AG04449 (cell line): ENCODE measurements around the gene FARP2.

Source experiments
- CTCF ChIA-PET: fragments of 350-600 bp; formaldehyde crosslinking; extraction: SDS; loops from one replicate; lab custom pipeline; 2021; ENCODE audit warnings: antibody characterized with exemption; lab: Yijun Ruan, JAX
- POLR2A ChIA-PET: fragments of 400-600, 350-600 bp; formaldehyde crosslinking; extraction: SDS; loops from one replicate; lab custom pipeline; 2020; ENCODE audit warnings: antibody characterized with exemption, inconsistent platforms; lab: Yijun Ruan, JAX
- DNase-seq: peaks from one replicate; pipeline ENCODE4 v3.0.0-alpha.2; 2010; ENCODE audit warnings: low read depth, low spot score
- H3K4me3 ChIP-seq: 2 replicates; pipeline ENCODE4 v1.5.1; 2011; ENCODE audit warnings: low read depth, mild to moderate bottlenecking, control low read depth, low read length
- TF ChIP-seq, protein P1 (sequence below): IDR thresholded peaks from one replicate; pipeline ENCODE4 v1.5.1; 2011; ENCODE audit warnings: mild to moderate bottlenecking, moderate library complexity, low read length, control low read depth, inconsistent platforms; ENCODE audit not compliant: insufficient read depth; ENCODE audit errors: missing control alignments

Gene FARP2

DNA sequence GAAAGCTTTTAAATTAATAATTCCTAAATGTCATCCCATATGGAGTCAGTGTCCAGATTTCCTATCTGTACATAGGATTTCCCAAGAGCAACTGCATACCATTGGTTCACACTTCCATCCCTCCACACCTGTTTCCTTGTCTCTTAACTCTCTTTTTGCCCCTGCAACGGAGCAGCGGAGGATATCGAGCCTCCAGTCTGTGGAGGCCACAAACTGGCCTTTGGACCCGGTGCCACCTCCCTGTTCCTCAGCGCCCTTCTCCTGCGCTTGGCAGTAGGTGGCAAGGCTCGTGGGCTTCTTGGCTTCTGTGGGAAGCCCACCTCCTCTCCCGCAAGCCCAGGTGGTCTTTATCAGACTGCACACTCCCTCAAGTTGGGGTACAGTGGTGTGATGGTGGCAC, 176.1 kb downstream of the FARP2 start:
- DNase-seq, result no peak
- POLR2A ChIA-PET, result no interaction called here
- TF ChIP-seq, protein P1, sequence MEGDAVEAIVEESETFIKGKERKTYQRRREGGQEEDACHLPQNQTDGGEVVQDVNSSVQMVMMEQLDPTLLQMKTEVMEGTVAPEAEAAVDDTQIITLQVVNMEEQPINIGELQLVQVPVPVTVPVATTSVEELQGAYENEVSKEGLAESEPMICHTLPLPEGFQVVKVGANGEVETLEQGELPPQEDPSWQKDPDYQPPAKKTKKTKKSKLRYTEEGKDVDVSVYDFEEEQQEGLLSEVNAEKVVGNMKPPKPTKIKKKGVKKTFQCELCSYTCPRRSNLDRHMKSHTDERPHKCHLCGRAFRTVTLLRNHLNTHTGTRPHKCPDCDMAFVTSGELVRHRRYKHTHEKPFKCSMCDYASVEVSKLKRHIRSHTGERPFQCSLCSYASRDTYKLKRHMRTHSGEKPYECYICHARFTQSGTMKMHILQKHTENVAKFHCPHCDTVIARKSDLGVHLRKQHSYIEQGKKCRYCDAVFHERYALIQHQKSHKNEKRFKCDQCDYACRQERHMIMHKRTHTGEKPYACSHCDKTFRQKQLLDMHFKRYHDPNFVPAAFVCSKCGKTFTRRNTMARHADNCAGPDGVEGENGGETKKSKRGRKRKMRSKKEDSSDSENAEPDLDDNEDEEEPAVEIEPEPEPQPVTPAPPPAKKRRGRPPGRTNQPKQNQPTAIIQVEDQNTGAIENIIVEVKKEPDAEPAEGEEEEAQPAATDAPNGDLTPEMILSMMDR, result no peak
- no peak overlapping the region for H3K4me3 ChIP-seq
- CTCF ChIA-PET, result no interaction called here

DNA sequence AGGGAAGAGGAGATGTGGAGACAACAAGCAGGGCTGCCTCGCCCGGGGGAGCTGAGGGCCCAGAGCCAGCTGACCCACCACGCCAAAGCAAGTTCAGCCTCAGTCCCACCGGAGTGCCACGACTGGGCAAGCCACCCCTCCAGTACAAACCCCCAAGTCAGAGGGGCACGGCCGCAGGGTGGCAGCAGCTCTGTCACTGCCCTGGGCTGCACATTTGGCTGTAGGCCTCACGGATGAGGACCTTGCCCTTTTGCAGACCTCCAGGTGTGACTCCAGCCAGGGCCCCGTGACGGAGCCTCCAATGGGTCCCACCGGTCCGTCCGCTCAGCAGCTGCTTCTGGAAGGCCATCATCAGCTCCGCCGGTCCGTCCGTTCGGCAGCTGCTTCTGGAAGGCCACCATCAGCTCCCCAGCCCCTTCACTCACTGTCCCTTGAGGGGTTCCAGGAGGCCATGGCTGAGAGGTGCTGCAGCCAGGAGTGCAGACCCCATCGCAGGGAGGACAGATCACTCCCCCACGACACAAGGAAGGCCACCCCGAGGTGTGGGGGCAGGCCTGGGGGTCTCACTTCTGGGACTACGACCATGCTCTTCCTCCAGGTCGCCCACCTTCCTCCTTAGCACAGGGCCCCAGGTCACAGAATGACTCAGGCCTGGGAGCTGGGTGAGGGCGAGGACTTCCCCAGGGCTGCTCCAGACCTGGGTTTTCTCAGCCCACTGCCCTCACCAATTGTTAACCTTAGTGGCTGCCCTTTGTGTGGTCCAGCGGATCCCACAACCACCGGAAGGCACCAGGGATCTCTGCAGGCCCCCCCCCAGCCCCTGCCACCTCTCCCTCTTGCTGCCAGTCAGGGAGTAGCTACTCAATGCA, 176.9 kb downstream of the FARP2 start:
- ChIA-PET POLR2A (no interaction called here), CTCF (no interaction called here)
- no peak overlapping the region for H3K4me3 ChIP-seq
- TF ChIP-seq, protein P1, result no peak
- no peak for DNase-seq

DNA sequence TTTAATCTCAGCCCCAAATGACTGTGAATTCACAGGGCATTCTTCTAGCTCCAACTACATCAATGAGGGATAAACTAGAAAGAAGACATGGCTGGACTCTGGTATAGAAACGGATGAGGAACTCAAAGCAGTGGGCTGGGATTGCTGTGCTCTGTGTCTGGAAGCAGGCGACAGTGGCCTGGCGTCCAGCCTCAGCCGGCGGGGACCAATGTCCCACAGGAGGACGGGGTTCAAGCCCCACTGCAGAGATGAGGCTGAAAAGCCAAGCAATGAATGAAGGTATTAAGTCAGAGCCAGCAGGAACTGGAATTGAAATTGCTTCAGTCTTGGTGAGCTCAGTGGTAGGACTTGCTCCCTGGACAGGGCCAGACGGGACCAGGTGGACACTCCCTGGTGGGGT, 178.2 kb downstream of the FARP2 start:
- TF ChIP-seq, protein P1, result no peak
- CTCF ChIA-PET, result interaction anchor here (1.3 kb wide), 1 partner anchor 18 kb away, joined by 6 read pairs; no protein-coding TSS in a partner anchor
- DNase-seq, result no peak
- no peak overlapping the region for H3K4me3 ChIP-seq
- POLR2A ChIA-PET, result interaction anchor here (0.7 kb wide), 1 partner anchor 79 kb away, joined by 3 read pairs; no protein-coding TSS in a partner anchor

DNA sequence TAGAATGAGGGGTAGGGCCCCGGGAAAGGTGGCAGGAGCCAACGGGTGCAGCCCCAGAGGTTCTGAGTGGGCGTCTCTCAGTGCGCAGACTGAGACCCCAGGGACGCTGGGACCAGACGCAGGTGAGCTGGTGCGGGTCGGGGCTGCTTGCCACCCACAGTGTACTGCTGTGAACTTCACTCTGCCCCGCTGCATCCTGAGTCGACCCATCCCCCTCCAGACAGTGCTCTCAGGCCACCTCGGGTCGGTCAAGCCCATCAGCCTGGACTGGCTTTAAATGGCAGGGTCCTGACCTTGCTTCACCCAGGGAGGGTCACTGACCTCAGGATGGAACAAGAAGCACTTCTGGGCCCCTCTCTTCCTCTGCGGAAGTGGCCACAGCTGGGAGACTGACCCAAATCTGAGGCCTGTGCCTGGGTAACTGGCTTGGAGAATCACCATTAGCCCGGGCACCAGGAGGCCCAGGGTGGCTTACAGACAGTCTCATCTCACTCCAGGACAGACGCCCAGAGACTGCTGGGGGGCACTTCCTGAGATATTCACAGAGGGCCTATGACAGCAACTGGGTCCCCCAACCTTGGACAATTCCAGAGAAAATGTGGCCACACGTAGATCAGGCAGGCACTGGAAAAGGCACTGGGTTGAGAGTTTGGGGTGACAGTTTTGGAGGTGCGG, 178.8 kb downstream of the FARP2 start:
- POLR2A ChIA-PET, result no interaction called here
- no peak overlapping the region for H3K4me3 ChIP-seq
- TF ChIP-seq, protein P1, result no peak
- CTCF ChIA-PET, result interaction anchor here (1.3 kb wide), 1 partner anchor 19 kb away, joined by 6 read pairs; no protein-coding TSS in a partner anchor
- DNase-seq, result no peak

DNA sequence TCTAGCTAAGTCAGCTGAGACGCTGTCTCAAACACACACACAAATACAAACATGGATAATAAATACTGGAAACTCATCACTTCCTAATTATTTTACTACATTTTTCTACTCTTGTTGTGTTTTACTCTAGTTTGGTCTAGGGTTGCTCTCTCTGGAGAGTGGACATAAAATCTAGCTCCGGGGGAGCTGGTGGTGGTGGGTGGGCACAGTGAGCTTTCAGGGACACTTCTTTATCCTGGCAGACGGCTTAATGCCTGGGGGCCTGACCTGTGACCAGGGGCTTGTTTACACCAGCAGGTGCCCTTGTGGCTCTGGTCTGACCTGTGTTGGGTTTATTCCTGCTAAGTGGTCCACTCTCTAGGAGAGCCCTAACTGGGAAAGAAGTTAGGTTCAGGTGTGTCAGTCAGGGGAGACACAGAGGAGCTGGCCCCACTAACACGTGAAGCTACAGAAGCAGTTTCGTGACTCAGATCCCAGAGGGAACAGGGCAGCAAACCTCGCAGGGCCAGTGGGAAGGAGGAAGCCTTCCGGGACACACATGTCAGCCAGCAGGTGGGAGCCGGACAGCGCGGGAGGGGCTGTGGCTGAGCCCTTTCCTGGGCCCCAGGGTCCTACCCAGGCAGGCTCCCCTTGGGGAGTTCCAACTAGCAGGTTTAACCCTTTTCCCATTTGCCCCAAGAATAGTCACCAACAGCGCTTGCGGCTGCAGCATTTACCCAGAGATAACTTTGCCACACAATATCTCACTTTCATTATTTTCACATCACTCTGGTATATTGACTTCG, 180.0 kb downstream of the FARP2 start:
- no peak overlapping the region for H3K4me3 ChIP-seq
- TF ChIP-seq, protein P1, result no peak
- CTCF ChIA-PET, result interaction anchor here (1.0 kb wide), 1 partner anchor 29 kb away, joined by 3 read pairs; no protein-coding TSS in a partner anchor
- POLR2A ChIA-PET, result no interaction called here
- no peak for DNase-seq
